Stimulated activated CD8-positive, alpha-beta memory T cell treated with anti-CD3 and anti-CD28 coated beads, Interleukin-15, amount 100 ng/mL, for 24 hours (primary cell): ENCODE data around the gene HIGD2B.
"Not testable (repeated sequence)": the region's sequence is repeated elsewhere in the genome, so short reads cannot be mapped to it uniquely, and the experiment has no call there.

Source experiments
- DNase-seq: peaks from one replicate; pipeline ENCODE4 v3.0.0-alpha.2; 2020; ENCODE audit warnings: low read depth

HIGD2B gene

GRCh38 chr15:72676838-72677237, 9.1 kb downstream of the HIGD2B start:
- DNase-seq: no peak

DNA sequence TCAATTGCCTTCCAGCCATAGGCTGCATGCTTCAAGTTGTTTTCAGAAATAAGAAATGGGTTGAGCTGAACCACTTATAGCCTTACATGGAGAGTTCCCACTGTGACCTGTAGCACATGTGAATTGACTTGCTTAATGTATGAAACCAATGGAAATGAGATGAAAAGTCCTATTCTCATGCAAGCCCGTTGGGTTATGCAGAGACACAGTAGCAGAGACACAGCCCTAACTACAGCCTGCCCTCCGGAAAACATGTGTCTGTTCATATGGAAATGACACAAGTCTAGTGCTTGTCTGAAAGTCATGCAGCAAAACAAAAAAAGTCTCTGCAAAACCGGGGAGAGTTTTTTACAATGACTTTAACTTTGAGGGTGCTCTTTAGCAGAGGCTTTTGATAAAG, 14.5 kb downstream of the HIGD2B start:
- no peak for DNase-seq

DNA sequence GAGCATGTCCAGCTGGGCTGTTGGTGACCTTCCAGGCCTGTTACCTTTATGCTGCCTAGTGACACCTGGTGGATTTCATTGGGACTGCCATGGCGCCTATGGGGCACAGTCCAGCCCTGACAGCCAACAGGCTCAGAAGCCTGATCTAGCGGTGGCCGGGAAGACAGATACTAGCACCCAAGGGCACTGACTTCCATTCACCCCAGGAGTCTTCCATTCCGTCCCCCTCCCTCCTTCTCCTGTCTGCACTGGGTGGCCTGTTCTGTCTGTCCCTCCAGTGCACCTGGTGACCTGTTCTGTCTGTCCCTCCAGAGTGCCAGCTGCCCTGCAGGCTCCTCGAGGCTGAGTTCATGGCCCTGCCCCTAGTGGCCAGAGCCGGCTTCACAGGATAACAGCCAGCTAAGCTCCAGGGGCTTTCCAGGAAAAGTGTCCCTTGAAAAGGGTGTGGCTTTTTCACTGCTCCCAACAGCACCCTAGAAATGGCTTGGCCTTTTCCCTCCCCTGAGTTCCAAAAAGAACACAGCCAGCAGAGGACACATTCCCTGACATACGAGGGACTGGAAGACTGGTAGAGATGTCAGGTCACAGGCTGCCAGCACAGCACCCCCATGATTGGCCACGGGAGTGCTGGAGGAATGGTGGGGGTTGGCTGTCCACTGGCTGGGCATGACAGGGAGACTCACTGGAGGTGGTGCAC, 15.2 kb downstream of the HIGD2B start:
- DNase-seq: peak; percentile 24

DNA sequence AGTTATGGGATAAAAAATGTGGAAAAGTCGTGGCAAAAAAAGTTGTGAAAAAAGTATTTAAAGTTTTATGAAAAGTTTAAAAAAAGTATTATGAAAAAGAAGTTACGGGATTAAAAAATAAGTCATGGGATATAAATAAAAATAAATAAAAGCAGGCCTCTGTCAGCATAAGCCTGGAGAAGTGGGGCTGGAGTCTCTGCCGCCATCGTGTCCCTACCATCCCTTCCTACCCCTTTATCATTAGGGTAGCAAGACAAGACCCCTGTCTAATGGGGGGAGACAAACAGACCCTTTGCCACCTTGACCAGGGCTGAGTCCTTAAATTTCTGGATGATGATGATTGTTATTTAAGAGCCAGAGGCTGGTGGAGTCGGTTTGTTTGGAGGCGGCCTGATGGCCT, 16.2 kb downstream of the HIGD2B start:
- not testable (repeated sequence) for DNase-seq

GRCh38 chr15:72665706-72666105, 20.3 kb downstream of the HIGD2B start:
- DNase-seq: not testable (repeated sequence)

GRCh38 chr15:72663931-72664330, 22.1 kb downstream of the HIGD2B start:
- not testable (repeated sequence) for DNase-seq

DNA sequence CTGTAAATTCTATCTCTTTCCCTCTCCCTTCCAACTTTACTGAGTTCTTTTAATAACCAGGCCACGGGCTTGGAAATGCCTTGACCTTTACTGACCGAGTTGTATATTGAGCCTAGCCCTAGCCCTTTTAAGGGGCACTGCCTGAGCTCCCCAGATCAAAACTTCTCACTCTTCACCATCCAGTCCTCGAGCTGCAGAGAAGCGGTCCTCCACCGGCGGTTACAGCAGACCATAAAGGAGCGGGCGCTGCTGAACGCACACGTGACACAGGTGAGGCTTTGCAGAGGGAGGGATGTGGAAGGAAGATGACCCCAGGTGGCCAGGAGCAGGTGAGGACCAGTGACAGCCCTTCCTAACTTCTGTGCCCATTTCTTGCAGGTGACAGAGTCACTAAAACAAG, 24.9 kb downstream of the HIGD2B start:
- not testable (repeated sequence) for DNase-seq

- not testable (repeated sequence) for DNase-seq
These were observed 30.0 kb downstream of the HIGD2B start for GRCh38 chr15:72656014-72656413.

DNA sequence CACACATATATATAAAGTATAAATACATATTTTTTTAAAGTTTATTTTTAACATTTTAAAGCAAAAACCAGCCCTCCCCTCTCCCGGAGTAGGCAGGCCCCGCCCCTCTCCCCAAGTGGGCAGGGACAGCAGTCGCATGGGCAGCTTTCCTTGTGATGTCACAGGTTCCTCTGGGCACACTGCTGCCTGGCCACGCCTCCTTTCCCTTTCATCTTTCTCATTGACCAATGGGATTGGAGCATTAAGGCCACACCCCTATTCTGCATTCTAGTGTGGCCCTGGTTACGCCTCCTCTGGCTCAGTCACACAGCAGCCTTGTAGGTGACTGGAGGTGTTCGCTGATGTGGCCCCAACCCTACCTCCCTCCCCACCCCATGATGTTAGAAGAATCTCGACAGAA, 31.6 kb downstream of the HIGD2B start, which contains the start of gene GOLGA6B:
GOLGA6B (plus strand) TSS at position 301 of the 400 bp plus-strand sequence; CDS start at position 342, 41 bp downstream.
- DNase-seq: not testable (repeated sequence)

GRCh38 chr15:72648631-72649253, 37.2 kb downstream of the HIGD2B start:
- not testable (repeated sequence) for DNase-seq

- DNase-seq: not testable (repeated sequence)
These were observed 43.7 kb downstream of the HIGD2B start for GRCh38 chr15:72642271-72642670.

- DNase-seq: not testable (repeated sequence)
These were observed 46.1 kb downstream of the HIGD2B start for GRCh38 chr15:72639759-72640483.

DNA sequence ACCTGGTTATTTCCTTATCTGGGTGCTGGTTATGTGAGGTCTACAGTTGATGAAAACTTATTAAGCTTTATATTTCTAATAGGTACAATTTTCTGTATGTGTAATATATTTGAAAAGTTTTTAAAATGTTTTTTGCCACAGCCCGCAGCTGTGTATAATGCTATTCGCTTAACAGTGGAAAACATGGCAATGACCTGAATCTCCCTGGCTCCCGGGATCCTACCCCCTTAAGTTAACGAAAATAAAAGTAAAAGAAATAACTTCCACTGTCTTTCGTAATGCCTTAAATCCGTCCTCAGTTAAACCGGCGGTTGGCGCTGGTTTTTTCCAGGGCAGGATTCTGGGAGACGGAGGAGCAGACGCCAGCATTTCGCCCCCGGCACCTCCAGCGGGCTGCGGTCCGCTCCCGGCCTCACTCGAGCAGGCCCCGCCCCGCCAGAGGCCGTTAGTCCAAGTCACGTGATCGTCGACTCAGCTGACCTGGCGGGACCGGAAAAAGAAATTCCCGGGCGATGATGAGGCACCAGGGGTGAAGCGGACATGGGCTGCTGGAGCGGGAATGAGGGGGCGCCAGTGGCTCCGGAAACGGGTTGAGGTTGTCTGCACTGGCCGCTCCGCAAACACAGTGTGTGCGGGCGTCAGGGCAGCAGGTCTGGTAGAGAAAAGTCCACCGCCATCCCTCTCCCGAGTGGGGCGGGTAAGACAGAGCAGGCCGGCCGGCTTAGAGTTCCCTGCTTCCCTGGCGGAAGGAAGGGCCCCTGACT, 49.3 kb downstream of the HIGD2B start:
- peak; percentile 36 for DNase-seq

DNA sequence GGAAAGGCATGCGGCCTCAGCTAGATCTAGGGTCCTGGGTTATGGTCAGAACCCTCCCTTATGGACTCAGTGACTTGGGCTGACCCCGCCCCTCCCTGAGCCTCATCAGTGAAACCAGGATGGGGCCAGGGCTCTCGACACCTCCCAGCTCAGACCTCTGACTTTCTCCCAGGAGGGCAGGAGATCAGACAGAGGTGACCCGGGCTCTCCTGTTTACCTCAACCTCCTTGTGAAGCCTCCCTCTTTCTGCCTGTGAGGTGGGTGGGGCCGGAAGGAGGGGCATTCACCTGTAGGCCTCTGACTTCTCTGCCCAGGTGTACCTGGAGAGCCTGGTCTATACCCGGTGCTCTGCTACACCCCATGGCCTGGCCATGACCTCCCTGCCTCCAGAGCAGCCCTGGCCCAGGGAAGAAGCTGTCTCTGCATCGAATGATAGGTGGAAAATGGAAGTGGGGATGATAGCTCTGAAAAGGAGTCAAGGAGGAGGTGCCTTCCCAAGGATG, 56.9 kb downstream of the HIGD2B start:
- DNase-seq: not testable (repeated sequence)

DNA sequence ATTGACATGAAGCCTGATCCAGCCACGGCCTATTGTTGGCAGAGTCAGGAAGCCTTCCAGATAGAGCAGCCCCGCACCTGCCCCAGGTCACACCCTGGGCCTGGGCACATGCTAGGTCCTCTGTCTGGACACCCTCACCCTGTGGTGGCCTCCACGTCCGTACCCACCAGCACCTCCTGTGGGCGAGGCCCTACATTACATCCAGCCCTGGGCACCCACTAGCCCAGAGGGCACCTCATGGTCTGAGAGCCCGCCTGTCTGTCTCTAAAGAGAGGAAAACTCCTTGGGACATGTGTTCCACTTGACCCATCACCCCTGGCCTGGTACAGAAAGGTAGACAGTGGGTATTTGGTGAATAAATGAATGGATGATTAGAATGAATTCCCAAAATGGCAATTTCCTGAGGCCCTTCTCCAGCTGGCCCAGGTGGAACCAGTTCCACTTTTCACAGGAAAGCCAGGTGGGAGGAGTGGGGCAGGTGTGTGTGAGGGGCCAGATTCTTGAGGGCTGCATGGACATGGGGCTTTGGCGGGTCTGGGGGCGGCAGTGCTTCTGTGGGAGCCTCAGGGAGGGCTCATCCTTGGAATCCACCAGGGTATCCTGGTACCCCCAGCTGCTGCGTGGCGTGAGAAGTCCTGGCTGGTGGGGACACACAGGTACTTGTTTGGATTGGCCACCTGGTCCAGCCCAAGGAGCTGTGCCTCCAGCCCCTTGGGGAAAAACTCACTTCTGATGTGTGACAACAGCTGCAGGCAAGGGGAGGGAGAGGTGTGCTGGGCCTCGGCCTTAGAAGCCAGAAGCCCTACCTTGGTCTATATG, 57.5 kb downstream of the HIGD2B start:
- not testable (repeated sequence) for DNase-seq

- DNase-seq: not testable (repeated sequence)
These were observed 59.8 kb downstream of the HIGD2B start for GRCh38 chr15:72626153-72626552.
